ENCODE data around the gene KCNJ10.

Gene KCNJ10

DNA sequence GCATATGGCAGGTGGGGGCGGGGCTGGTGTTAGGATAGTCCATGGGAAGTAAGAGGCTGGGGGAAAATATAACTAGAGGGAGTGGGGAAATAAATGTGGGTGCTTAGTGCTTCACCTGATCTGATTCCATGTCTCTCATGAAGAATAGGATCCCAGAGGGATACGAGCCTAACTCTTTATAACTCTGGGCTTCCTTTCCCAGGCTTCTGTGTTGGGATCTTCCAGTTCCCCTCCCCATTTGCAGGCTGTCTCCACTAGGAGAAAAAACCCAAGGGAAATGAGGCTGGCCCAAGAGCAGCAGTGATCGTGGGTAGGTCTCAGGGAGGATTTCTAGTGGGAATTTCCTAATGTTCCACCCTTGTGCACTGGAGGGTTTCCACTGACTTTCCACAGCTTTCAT is 13.0 kb upstream of the KCNJ10 start:
- DNase-seq: no peak

DNA sequence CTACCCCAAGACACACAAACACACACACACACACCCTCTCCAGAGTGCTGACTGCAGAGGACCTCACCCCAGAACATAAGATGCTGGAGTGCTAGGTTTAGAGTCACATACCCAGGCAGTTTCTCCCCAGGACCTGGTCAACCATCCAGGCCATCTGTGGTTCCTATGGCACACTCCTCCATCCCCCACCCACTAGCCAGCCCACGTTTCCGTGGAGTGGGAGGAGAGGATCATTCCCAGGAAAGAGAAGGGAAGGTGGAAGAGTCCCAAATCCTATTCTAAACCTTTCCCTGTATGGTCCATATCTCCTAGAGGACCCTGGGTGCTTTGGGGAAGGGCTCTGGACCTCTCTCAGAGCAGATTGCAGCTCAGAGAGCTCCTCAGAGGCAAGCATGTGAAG is 12.5 kb upstream of the KCNJ10 start:
- DNase-seq: no peak

DNA sequence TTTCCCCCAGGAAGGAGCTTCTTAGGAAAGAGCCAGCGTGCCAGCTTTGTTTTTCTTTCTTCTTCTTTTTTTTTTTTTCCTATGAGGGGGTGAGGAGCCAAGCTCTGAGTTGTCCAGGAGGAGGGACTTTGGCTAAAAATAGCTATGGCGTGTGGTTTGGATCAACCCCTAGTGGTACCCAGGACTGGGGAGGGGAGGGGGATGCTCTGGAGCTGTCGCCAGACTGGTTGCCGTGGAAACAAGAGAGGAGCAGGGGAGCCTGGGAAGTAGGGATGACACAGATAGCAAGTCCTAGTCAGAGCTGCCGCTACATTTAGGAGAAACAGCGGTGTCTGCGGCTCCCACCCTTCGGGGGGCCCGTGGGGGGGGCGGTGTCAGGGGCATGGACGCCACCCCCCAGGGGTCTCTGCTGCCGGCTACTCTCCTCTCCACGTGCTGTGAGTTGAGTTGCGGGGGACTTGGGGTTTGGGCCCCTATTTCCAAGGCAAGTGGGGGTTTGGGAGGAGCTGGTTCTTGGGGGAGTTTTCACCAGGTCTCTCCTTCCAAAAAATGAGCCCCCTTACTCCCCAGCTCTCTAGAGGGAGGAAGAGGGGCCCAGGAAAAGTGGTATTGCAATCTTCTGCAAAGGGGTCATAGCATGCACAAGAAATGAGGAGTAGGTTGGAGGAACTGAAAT is 11.4 kb upstream of the KCNJ10 start, which contains the start of gene KCNJ9:
KCNJ9 (plus strand) TSS at position 278 of the 676 bp plus-strand sequence. CDS start 2,493 bp downstream, outside the sequence.
- DNase-seq: no peak

DNA sequence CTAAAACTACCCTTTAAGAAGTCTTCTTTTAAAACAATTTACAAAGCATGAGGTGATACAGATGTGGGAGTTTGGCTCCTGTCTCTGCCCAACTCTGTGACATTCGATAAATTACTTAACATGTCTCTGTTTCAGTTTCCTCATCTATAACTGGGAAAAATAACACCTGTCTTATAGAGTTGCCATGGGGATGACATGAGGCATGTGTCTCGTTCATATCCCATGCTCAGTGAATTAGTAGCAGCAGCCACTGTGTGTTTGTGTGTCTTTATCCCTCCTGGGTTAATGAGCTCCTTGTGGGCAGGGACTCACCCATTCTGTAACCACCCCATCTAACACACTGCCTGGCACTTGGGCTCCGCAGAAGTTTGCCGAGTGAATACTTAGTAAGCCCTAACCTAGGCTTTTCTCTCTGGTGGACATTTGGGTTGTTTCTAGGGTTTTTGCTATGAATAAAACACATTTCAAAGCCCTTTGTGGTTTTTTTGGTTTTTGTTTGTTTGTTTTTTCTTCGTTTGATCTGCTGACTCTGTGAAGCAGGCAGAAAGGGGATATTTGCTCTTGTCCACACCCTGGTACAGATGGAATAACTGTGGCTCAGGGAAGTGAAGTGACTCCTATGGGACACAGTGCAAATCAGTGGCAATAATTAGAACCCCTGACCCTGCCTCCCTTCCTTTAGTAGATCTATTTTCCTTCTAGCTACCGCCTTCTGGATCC is 10.6 kb upstream of the KCNJ10 start:
- DNase-seq: no peak

DNA sequence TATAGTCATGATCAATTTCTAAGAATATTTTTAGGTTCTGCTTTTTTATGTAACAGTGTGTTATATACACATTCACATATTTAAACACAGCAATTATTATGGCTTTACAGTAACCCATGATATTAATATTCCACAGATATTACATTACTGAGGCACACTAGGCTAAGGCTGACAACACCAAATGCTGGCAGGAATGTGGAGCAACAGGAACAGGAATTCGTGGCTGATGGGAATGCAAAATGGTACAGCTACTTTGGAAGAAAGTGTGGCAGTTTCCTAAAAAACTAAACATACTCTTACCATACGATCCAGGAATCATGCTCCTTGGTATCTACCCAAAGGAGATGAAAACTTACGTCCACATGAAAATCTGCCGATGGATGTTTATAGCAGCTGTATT is 9.5 kb upstream of the KCNJ10 start:
- no peak for DNase-seq

DNA sequence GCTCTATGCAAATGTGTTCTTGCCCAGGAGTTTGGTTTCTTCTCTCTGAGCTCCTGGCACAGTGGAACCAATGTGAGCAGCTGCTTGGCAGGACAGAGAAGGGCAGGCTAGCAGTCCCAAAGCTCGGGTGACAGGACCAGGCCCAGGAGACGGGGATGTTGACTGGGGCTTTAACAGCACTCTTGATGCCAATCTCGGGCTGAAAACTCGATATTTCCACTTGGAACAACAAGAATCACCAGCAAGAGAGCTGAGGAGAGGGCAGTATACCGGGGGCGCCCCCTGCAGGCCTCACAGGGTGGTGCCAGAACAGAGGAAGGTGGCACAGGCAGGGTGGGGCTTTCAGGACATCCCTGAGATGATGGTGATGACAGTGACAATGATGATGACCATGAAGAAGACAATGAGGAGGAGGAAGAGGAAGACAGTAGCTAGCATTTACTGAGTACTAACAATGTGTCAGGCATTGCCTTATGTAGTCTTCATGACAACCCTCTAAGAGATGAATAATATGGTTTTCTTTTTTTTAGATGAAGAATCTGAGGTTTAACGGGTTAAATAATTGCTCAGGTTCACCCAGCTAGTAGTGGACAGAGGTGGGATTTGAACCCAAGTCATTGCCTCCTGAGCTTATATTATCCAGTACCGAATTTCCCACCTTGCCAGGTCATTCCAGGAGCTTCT is 8.7 kb upstream of the KCNJ10 start:
- DNase-seq: peak; percentile 60

DNA sequence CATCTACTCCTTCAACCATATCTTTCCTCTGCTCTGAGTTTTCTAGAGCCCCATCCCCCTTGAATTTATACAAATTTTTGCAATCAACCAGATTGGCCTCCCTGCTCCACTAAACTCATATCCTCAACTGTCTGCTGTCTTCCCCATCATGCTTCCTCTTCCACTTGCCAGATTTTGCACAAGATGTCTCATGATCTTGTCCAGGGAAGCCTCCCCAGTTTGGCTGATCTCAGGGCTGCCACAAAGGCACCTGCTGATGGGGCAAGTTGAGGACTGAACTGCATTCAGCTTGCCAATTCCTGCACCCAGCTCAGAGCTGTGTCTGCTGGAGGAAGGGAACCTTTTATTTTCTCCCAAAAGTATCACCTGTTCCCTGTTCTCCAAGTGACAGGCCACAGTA is 7.5 kb upstream of the KCNJ10 start:
- no peak for DNase-seq

DNA sequence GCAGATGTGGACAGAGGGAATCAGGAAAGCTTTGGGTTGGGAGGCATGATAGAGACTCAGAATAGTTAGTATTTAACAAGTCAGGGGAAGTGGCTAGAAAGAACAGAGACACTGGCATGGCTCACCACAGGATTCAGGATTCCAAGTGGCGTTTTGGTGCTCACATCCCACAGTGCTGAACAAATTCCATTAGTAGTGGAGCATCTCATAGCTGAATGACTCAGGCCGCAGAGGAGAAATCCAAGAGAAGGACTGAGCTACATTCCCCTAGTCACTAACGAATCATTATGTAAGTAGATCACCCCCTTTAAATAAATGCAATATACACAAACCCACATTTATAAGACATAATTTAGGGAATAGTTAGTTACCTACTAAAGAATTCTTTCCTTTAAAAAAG is 6.3 kb upstream of the KCNJ10 start:
- no peak for DNase-seq

DNA sequence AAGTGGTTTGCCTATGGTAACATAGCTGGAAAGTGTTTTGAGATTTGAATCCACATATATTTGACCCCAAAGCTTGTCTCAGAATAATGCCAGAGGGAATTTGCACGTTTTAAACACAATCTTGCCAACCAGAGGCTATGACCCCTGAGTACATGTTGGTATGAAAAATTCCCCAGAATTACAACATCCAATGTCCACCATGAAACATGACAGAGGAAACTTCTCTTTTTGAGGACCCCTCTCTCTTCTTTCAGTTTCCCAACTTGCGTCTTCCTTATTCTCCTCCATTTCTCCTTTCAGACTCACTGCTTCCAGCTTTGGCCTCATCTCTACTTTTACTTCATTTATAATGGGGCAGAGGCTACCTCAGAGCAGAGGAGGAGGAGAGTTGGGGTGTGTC is 5.9 kb upstream of the KCNJ10 start:
- no peak for DNase-seq

DNA sequence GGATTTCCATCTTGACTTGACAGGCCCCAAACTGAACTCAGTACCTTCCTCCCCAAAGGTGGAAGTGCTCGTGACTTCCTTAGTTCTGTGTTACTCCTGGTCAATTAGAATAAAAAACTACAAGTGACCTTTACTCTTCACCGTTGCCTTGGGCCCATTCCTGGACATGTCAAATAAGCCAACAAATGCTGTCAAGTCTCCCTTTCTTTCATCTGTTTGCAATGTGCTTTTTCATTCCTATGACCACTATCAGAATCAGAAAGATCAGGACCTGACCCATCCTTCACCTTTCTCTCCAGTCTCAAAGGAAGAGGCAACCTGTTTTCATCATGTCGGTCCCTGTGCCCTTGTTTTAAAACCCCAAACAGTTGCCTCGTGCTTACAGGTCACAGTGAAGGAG is 4.9 kb upstream of the KCNJ10 start:
- DNase-seq: no peak

DNA sequence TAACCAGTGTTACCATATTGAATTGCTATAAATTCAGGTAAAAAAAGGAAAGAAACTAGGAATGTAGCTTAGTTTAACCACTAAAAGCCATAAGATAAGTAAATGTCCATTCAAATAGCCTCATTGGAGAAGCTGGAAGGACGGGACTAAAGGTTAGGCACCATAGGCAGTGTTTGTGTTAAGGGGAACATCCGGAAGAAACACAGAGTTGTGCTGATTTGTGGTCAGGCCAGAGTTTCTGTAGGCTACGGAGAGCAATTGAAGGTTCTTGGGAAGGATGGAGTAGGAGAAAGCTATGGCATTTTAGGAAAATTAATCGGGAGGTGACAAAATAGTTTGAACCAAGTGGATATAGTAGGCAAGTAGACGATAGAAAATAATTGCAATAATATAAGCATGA is 1.3 kb upstream of the KCNJ10 start:
- DNase-seq: no peak

DNA sequence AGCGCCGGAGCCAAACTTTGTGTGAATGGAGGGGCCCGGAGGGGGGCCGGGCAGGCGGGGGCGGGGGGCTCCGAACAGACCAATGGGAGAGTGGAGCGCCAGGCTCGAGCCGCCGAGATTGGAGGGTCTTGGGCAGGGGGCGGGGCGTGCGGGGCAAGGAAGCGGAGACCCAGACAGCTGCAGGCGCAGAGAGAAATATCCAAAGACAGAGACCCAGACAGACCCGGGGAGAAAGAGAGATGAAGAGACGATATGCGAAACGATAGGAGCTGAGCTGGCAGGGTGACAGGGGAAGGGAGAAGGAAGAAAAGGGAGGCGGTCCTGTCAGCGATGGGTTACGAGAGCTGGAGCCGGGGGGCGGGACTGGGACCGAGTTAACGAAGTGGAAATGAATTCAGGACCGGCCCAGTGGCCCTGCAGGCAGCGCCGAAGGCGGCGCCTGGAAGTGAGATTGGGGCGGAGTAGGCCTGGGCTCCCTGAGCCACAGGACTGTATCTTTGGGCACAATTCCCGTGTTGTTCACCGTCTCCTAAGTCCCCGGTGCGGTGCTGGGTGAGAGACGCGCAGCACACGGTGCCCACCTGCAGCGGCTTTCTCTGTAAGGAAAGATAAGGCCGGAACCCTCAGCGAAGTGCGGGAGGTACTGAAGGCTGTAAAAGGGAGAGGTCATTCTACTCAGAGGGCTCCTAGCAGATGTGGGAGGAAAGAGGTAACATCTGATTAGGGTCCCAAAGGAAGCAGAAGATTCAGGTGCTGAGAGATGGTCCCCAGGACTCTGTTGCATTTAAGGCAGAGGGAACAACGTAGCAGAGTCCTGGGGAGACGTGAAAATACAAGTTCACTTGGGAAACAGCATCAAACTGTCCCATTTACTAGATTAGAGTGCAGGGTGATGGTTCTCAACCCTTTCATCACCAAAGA is 543 bp upstream of the KCNJ10 start:
- DNase-seq: peak; percentile 61

DNA sequence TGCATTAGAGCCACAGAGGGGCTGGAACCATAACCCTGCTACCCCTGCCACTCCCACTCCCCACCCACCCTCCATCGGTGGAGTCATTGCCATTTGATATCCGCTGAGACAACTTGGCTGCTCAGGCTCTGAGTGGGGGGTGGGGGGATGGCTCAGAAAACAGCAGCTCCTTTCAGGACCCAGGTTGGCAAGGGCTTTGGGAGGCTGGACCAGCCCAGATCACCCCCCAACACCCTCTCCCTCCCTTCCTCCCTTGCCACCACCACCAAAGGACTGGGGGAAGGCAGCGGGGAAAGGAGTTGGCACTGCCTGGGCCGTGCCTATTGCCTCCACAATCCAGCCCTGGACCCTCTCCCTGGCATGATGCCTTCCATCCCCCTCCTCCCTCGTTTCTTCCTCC is 1.7 kb downstream of the KCNJ10 start:
- DNase-seq: no peak

DNA sequence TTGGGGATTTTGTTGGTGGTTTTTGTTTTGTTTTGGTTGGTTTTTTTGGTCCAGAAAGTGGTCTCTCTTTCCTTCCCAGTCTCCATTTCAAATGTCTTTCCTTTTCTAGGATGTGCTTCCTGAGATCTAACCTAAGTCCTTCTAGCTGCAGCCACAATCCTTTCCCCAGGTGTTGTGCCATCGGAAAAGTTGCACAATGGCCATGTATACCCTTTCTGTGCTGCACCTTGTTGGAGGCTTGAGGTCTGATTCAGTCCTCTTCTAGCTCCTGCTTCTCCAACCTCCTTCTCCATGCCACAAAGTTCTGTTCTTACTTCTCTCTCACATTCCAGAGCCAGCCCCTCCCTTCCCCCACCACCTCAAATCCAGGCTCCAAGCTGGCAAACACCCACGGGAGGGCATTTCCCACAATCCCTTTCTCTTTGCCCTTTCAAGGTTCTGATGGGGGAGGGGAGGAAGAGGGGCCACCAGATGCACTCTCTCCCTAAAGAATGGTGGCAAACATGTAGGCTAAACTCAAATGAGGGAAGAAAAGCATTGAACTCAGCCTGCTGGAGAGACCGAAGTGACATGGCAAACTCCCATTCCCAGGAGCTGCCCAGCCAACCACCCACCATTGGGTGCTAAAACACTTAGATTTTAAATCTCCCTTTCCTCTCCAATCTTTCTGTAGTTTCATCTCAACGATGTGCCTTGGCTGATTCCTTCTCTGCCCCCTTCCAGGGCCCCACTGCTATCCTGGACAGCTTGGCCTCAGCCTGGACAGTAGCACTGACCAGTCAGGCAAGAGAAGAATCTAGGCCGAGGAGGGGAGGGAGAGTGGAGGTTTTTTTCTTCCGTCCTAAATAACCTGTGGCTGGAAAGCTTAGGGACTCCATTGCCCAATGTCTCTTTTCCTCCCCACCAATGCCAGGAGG is 2.9 kb downstream of the KCNJ10 start:
- no peak for DNase-seq

DNA sequence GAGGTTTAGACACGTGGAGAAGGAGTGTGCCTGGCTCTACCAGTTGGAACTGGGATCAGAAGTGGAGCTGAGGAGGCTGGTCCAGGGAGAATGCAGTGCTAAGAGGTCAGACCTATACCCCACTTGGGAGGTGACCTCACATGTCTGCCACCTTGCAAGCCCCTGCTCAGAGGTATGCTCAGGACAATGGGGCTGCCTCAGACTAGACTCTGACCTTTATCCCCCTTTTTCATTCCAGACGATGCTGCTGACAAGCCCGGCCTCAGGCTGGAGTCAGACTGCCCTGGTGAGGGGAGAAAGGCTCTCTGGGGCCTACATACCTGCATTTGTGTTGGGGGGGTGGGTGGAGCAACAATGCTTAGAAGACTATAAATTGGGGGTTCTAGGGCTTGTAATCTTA is 5.2 kb downstream of the KCNJ10 start:
- DNase-seq: no peak

DNA sequence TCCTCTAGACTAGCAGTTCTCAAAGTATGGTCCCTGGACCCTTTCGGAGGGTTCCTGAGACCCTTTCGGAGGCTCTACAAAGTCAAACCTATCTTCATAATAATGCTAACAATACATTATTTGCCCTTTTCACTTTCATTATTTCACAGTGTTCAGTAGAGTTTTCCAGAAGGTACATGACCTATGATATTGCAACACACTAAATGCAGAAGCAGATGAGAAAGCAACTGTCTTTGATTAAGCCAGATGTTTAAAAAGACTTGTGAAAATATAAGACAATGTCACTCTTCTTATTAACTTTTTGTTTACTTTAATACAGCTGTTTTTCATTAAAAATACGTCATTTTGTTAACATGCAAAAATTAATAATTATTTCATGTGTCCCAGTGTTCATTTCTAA is 5.8 kb downstream of the KCNJ10 start:
- no peak for DNase-seq

DNA sequence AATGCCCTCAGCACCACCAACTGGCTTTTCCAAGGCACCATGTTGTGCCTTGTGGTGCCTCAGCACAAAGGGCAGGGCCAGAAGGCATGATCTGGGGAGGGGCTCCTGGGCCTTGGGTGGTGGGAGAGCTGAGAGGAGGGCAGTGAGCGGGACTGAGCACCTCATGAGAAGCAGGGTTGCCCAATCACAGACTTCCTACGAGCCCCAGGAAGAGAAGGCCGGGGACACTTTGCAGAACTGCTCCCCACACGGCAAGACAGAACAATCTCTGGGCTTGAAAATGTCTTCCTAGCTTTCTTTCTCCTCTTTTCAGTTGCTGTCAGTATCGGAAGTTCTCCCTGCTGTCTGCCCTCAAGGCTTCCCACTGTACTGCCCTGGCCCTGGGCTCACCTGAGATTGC is 6.8 kb downstream of the KCNJ10 start:
- DNase-seq: no peak

DNA sequence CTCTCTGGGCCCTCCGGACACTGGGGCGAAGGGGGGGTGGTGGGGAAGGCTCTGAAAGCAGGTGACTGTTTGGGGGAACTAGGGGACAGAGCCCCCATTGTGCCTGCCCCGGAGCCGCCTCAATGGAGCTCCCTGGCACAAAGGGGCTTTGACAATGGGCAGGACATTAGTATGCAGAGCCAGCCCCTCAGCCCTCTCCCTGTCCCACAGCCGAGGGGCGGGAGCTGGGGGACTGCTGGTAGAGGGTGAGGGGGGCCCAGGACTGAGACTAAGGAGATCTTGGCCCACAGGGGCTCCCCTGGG is 7.8 kb downstream of the KCNJ10 start:
- DNase-seq: no peak

DNA sequence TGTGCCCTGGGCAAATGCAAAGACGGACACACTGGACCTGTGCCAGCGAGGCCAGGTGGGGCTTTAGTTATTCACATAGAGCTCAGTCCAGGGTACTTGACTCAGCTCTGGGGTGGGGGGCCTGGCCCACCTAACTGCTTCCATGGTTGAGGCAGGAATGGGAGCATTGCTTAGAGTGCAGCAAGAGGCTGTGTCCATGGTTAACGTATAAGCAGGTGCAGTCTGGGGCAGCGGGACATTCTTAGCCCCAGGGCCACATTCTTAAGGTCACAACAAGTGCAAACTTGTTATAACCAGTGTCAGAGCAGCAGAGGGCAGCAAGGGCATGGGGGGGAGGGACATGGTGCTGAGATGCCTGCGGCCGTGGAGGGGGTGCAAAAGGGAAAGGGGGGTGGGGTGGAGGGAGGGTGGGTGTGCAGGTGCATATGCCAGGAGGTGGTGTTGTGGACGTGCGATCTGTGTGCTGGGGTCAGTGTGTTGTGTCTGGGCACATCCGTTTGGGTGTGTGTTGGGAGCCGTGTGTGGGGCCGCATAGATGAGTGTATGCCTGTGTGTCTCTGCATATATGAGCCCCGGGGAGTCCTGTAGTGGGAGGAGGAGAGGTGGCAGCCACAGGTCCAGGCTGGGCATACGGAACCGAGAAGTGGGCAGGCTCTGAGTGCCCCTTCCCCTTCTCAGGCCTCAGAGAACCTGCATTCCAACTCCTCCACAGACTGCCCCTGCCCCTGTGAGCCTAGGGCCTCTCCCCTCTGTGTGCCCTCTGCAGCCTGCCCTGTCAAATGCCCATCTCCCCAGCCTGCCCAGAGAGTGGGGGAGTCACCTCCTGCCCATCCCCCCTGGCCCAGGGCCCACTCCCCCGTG is 8.4 kb downstream of the KCNJ10 start:
- DNase-seq: no peak

DNA sequence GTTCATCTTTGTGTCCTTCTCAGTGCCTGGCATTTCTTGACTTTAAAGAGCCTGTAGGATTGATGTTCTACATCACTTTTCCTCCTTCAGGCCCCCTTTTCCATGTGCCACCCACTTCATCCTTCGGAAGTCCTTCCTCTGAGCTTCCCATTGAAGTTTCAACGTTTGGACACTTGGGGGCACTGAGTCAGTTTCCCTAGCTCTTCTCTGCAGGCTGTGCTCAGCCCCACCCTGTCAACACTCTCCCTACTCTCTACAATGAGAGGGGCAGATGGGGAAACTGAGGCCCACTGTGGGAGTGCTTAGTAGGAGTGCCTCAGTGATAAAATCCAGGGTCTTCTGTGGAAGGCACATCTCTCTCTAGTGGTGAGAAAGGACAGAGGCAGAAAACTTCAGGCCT is 11.9 kb downstream of the KCNJ10 start:
- no peak for DNase-seq

DNA sequence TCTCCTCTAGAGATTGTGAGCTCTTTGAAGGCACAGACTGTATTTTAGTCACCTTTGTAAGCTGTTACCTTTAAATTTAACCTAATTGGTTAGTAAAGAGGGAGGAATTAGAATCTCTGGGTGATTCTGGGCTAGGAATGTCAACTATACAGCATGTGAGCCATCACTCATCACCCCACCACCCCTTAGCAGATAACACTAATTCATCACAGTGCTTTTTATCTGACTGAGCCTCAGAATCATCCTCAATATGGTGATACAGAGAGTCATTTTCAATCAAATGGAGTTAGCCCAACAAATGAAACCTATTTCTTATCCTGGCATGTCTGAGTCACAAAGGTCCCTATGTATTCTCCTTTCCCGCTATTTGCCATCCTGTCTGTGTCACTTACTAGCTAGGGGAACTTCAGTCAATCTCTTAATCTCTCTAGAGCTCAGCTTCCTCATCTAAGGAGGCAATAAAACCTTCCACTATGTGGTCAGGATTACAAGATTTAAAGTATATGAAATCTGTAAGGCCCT is 13.3 kb downstream of the KCNJ10 start:
- no peak for DNase-seq

Data from stimulated activated CD4-positive, alpha-beta T cell treated with anti-CD3 and anti-CD28 coated beads, Interleukin-4, amount 100 ng/mL, for 24 hours (primary cell).